ENCODE results near the gene LRRN2.

DNA sequence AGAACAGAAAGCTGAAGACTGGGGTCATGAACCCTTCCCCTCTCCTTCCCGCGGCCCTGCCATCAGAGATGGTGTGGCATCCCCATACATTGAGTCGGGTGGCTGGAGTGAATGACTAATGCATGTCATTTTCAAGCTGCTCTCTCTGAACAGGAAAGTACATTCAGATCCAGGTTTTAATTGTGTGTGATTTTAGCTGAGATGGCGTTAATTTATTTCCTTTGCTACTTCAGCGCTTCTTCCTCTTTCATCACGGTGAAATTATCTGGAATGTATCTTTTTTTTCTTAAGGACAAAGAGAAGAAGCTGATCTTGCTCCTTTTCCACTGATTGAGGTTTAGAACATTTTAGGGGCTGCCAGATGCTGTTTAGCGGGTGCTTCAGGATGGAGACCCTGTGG lies 8.6 kb upstream of the LRRN2 start:
- TF ChIP-seq POLR2A (IDR thresholded peaks at IDR 0.05) (no peak), CTCF (IDR thresholded peaks at IDR 0.05) (no peak)

Measured in body of pancreas (tissue), 4 donors.